Mammary epithelial cell (primary cell): Measurements from ENCODE around the gene VPS54.

Source experiments
- EZH2 ChIP-seq: IDR thresholded peaks from 2 replicates; pipeline ENCODE4 v1.6.1; 2012; ENCODE audit warnings: low read length, inconsistent platforms, borderline replicate concordance
- TF ChIP-seq, protein P1 (sequence below), 2 donors: IDR thresholded peaks in 1 of 2; conservative IDR thresholded peaks in 1 of 2; 2 replicates each; pipeline ENCODE4 v1.5.1; 2011 to 2012; ENCODE audit warnings: inconsistent platforms in 2 of 2, low read length in 2 of 2, mild to moderate bottlenecking in 2 of 2, control low read depth in 1 of 2, low read depth in 1 of 2; ENCODE audit not compliant: insufficient read depth in 1 of 2; ENCODE audit errors: extremely low read depth in 1 of 2

DNA sequence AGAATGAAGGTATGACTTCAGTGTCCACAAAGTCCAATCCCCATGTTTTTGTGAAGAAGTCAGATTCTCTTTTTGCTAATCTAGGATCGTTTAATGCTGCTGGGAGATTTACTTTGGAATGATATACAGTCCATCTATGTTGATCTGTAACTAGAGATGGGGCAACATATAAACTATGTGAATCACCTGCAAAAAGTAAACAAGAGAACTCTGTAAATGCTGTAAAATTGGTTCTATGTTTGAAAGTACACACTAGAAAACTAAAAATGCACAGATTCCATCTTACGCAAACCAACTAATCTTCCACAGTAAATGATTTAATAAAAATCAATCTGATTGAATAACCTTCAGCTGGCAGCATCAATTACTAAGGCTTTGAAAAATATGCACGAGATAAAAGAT lies 37.5 kb downstream of the VPS54 start:
- TF ChIP-seq, protein P1, sequence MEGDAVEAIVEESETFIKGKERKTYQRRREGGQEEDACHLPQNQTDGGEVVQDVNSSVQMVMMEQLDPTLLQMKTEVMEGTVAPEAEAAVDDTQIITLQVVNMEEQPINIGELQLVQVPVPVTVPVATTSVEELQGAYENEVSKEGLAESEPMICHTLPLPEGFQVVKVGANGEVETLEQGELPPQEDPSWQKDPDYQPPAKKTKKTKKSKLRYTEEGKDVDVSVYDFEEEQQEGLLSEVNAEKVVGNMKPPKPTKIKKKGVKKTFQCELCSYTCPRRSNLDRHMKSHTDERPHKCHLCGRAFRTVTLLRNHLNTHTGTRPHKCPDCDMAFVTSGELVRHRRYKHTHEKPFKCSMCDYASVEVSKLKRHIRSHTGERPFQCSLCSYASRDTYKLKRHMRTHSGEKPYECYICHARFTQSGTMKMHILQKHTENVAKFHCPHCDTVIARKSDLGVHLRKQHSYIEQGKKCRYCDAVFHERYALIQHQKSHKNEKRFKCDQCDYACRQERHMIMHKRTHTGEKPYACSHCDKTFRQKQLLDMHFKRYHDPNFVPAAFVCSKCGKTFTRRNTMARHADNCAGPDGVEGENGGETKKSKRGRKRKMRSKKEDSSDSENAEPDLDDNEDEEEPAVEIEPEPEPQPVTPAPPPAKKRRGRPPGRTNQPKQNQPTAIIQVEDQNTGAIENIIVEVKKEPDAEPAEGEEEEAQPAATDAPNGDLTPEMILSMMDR (conservative IDR thresholded peaks at IDR 0.05 in 1 of 2, IDR thresholded peaks at IDR 0.05 in 1 of 2; ENCODE audit: extremely low read depth in 1 of 2, insufficient read depth in 1 of 2, low read depth in 1 of 2, low read length in 2 of 2) = no peak
- TF ChIP-seq EZH2 = no peak
